Measurements from ENCODE around the gene SERPINI1. TPM values are rescaled to one million over a fixed set of nuclear protein-coding genes. Genes with fewer than 3 reads are reported as not detected.

Gene SERPINI1
- total RNA-seq, 1 experiment from 2014 or later = 6.4 TPM

- TF ChIP-seq AFF4 (CRISPR knock-in tag; IDR thresholded peaks at IDR 0.05; ENCODE audit: borderline replicate concordance) (no peak), ZNF425 (CRISPR knock-in tag; conservative IDR thresholded peaks at IDR 0.05) (no peak), ARID4B (CRISPR knock-in tag; IDR thresholded peaks at IDR 0.05; ENCODE audit: borderline replicate concordance) (no peak), PREB (CRISPR knock-in tag; IDR thresholded peaks at IDR 0.05; ENCODE audit: borderline replicate concordance) (no peak)
Observed at GRCh38 chr3:167867981-167868380, 132.5 kb downstream of the SERPINI1 start (continued).

- Mint-ChIP-seq H3K27me3 (ENCODE audit: low read depth) (no peaks in the 10 kb centered on the region), H3K4me3 (no peak overlapping the region)
- DNase-seq (ENCODE audit: low spot score) = no peak
Observed at GRCh38 chr3:167870181-167870580, 134.7 kb downstream of the SERPINI1 start.

More at GRCh38 chr3:167870181-167870580, 134.7 kb downstream of the SERPINI1 start:
- Mint-ChIP-seq H3K9me3 (peaks cover 5% of the 10 kb centered on the region), H3K36me3 (no peaks in the 10 kb centered on the region), H3K27ac (no peak overlapping the region), H3K4me1 (peaks cover 7% of the 10 kb centered on the region)
- ChIA-PET POLR2A (no interaction called here), CTCF (no interaction called here)
- ATAC-seq = no peak
- no peak for TF ChIP-seq RELA (CRISPR knock-in tag; IDR thresholded peaks at IDR 0.05; ENCODE audit: borderline replicate concordance)
- no peak for TF ChIP-seq USF1 (CRISPR knock-in tag; IDR thresholded peaks at IDR 0.05)
- TF ChIP-seq ESRRA (CRISPR knock-in tag; IDR thresholded peaks at IDR 0.05; ENCODE audit: borderline replicate concordance) = no peak
- no peak for TF ChIP-seq ELF4 (CRISPR knock-in tag; IDR thresholded peaks at IDR 0.05; ENCODE audit: low read depth)
- no peak for TF ChIP-seq FOXK1 (CRISPR knock-in tag; IDR thresholded peaks at IDR 0.05)
- TF ChIP-seq MLX (CRISPR knock-in tag; IDR thresholded peaks at IDR 0.05) = no peak
